Globus pallidus (tissue), 1 donor: Measurements from ENCODE around the gene C1RL.

Experiments used
- DNase-seq: peaks from one replicate; pipeline ENCODE4 v3.0.0-alpha.2; 2015; ENCODE audit warnings: low spot score

Gene C1RL

GRCh38 chr12:7136676-7137075 is 27.7 kb upstream of the C1RL start:
- DNase-seq: no peak

- no peak for DNase-seq
Observed at GRCh38 chr12:7136071-7136470, 27.1 kb upstream of the C1RL start.

- no peak for DNase-seq
Observed at GRCh38 chr12:7134396-7135166, 25.6 kb upstream of the C1RL start.

GRCh38 chr12:7131502-7131866 is 22.5 kb upstream of the C1RL start:
- DNase-seq: no peak

GRCh38 chr12:7130701-7131501 is 21.9 kb upstream of the C1RL start:
- peak; percentile 40 for DNase-seq

GRCh38 chr12:7129872-7130691 is 21.1 kb upstream of the C1RL start, which contains the start of gene CLSTN3:
Gene CLSTN3 (plus strand): TSS chr12:7130371. CDS start chr12:7130649, 278 bp downstream.
- DNase-seq: peak; percentile 70

GRCh38 chr12:7129287-7129871 is 20.4 kb upstream of the C1RL start:
- DNase-seq: no peak

GRCh38 chr12:7128681-7129286 is 19.8 kb upstream of the C1RL start, which contains the start of gene RBP5:
Gene RBP5 (minus strand): TSS chr12:7128889. CDS start chr12:7128775, 114 bp downstream.
- no peak for DNase-seq

- no peak for DNase-seq
Observed at GRCh38 chr12:7127916-7128626, 19.1 kb upstream of the C1RL start.

- DNase-seq: no peak
Observed at GRCh38 chr12:7125632-7126227, 16.7 kb upstream of the C1RL start.

- DNase-seq: no peak
Observed at GRCh38 chr12:7123806-7124522, 14.9 kb upstream of the C1RL start.

GRCh38 chr12:7122811-7123769 is 14.1 kb upstream of the C1RL start:
- DNase-seq: no peak

- DNase-seq: no peak
Observed at GRCh38 chr12:7121324-7121723, 12.3 kb upstream of the C1RL start.

- DNase-seq: no peak
Observed at GRCh38 chr12:7120166-7120565, 11.2 kb upstream of the C1RL start.

- no peak for DNase-seq
Observed at GRCh38 chr12:7118881-7119280, 9.9 kb upstream of the C1RL start.

- DNase-seq: no peak
Observed at GRCh38 chr12:7117670-7118069, 8.7 kb upstream of the C1RL start.

- DNase-seq: no peak
Observed at GRCh38 chr12:7116916-7117315, 7.9 kb upstream of the C1RL start.

GRCh38 chr12:7116196-7116595 is 7.2 kb upstream of the C1RL start:
- no peak for DNase-seq

- no peak for DNase-seq
Observed at GRCh38 chr12:7114851-7115250, 5.8 kb upstream of the C1RL start.
